ENCODE measurements around the gene TXNDC11. TPM values are rescaled to one million over a fixed set of nuclear protein-coding genes. Genes with fewer than 3 reads are reported as not detected.

Gene TXNDC11
- polyA plus RNA-seq, 1 donor (not counting 4 experiments of a cell fraction or from before 2014, with no cell fraction given): 35.9 TPM

DNA sequence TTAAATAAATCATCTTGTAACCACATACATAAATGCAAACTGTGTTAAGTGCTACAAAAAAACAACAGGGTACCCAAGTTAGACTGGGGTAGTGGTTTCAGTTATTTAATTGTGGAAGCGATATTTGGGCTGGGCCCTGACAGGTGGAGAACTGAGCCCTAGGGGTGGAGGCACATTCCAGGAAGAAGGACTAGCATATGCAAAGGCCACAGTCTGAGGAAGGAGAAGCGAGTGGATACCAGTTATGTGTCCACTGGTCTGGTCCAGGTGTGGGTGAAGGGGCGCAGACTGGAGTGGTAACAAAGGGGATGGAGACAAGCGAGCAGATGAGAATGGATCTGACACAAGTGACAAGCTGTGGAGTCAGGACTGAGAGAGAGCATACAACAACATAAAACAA, 22.9 kb downstream of the TXNDC11 start:
- DNase-seq (ENCODE audit: low read depth, low spot score) (no peak), FAIRE-seq (no peak)
- no peak for TF ChIP-seq EZH2 (IDR thresholded peaks at IDR 0.05; ENCODE audit: low read length)
- TF ChIP-seq, protein P1, sequence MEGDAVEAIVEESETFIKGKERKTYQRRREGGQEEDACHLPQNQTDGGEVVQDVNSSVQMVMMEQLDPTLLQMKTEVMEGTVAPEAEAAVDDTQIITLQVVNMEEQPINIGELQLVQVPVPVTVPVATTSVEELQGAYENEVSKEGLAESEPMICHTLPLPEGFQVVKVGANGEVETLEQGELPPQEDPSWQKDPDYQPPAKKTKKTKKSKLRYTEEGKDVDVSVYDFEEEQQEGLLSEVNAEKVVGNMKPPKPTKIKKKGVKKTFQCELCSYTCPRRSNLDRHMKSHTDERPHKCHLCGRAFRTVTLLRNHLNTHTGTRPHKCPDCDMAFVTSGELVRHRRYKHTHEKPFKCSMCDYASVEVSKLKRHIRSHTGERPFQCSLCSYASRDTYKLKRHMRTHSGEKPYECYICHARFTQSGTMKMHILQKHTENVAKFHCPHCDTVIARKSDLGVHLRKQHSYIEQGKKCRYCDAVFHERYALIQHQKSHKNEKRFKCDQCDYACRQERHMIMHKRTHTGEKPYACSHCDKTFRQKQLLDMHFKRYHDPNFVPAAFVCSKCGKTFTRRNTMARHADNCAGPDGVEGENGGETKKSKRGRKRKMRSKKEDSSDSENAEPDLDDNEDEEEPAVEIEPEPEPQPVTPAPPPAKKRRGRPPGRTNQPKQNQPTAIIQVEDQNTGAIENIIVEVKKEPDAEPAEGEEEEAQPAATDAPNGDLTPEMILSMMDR (optimal IDR thresholded peaks at IDR 0.05 in 1 of 3, IDR thresholded peaks at IDR 0.05 in 1 of 3, conservative IDR thresholded peaks at IDR 0.05 in 1 of 3; ENCODE audit: extremely low read depth in 1 of 3, insufficient read depth in 2 of 3, low read length in 3 of 3): no peak
- Histone ChIP-seq H3K4me1 (ENCODE audit: control insufficient read depth, extremely low read depth, insufficient read depth, low read length) (no peaks in the 10 kb centered on the region), H3K9me3 (ENCODE audit: control insufficient read depth, low read depth, low read length) (no peaks in the 10 kb centered on the region), H3K4me2 (ENCODE audit: control insufficient read depth, extremely low read depth, insufficient read depth, low read depth, low read length) (no peak overlapping the region), H2AFZ (ENCODE audit: control insufficient read depth, low read length) (no peak overlapping the region), H3K36me3 (ENCODE audit: control insufficient read depth in 2 of 2, extremely low read depth in 1 of 2, insufficient read depth in 2 of 2, low read length in 2 of 2) (peaks cover 14 to 21% of the 10 kb centered on the region in 2 experiments), H3K27ac (ENCODE audit: control insufficient read depth, insufficient read depth, low read length) (no peak overlapping the region), H3K9ac (ENCODE audit: control insufficient read depth, extremely low read depth, insufficient read depth, low read length) (no peak overlapping the region), H3K4me3 (ENCODE audit: control insufficient read depth in 2 of 3, extremely low read depth in 1 of 3, insufficient read depth in 2 of 3, low read depth in 1 of 3, low read length in 3 of 3) (no peak overlapping the region), H4K20me1 (ENCODE audit: control insufficient read depth, extremely low read depth, insufficient read depth, low read length) (no peaks in the 10 kb centered on the region), H3K27me3 (ENCODE audit: control insufficient read depth, extremely low read depth, insufficient read depth, low read length) (no peaks in the 10 kb centered on the region), H3K9me1 (ENCODE audit: control insufficient read depth, extremely low read depth, insufficient read depth, low read length) (no peaks in the 10 kb centered on the region), H3K79me2 (ENCODE audit: control insufficient read depth, insufficient read depth, low read length) (no peaks in the 10 kb centered on the region)
- dilution Hi-C loops (cut with MboI; ENCODE audit: extremely low pct_ligation_motif_present, low sequenced_read_pairs): no loop called here

DNA sequence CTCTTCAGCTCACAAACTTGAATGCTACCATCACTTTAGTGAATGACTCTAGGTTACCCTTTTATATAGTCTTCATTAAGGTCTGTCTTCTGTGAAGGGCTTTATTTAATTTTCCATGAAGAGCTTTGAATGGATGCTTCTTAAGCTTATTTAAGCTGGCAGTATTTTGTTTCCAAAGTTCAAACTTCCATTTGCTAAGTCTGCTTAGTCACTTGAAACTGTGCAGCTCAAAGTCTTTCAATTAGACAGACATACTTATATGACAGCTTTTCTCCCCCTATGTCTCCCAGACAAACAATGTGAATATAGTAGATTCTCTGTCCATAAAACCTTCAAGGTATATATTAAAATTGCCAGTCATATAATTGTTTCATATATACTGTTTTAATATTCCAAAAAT, 23.5 kb downstream of the TXNDC11 start:
- DNase-seq (ENCODE audit: low read depth, low spot score) (no peak), FAIRE-seq (no peak)
- TF ChIP-seq, protein P1 (optimal IDR thresholded peaks at IDR 0.05 in 1 of 3, IDR thresholded peaks at IDR 0.05 in 1 of 3, conservative IDR thresholded peaks at IDR 0.05 in 1 of 3; ENCODE audit: extremely low read depth in 1 of 3, insufficient read depth in 2 of 3, low read length in 3 of 3): no peak
- no peak for TF ChIP-seq EZH2 (IDR thresholded peaks at IDR 0.05; ENCODE audit: low read length)
- no peaks in the 10 kb centered on the region for H4K20me1 ChIP-seq (ENCODE audit: control insufficient read depth, extremely low read depth, insufficient read depth, low read length)
- no peak overlapping the region for H3K4me2 ChIP-seq (ENCODE audit: control insufficient read depth, extremely low read depth, insufficient read depth, low read depth, low read length)
- H3K9me3 ChIP-seq (ENCODE audit: control insufficient read depth, low read depth, low read length): no peaks in the 10 kb centered on the region
- no peak overlapping the region for H3K4me3 ChIP-seq (ENCODE audit: control insufficient read depth in 2 of 3, extremely low read depth in 1 of 3, insufficient read depth in 2 of 3, low read depth in 1 of 3, low read length in 3 of 3)
- H3K4me1 ChIP-seq (ENCODE audit: control insufficient read depth, extremely low read depth, insufficient read depth, low read length): no peaks in the 10 kb centered on the region
- no peaks in the 10 kb centered on the region for H3K9me1 ChIP-seq (ENCODE audit: control insufficient read depth, extremely low read depth, insufficient read depth, low read length)
- no peak overlapping the region for H3K27ac ChIP-seq (ENCODE audit: control insufficient read depth, insufficient read depth, low read length)
- dilution Hi-C loops (cut with MboI; ENCODE audit: extremely low pct_ligation_motif_present, low sequenced_read_pairs): no loop called here
- no peaks in the 10 kb centered on the region for H3K27me3 ChIP-seq (ENCODE audit: control insufficient read depth, extremely low read depth, insufficient read depth, low read length)
- H2AFZ ChIP-seq (ENCODE audit: control insufficient read depth, low read length): no peak overlapping the region
- H3K79me2 ChIP-seq (ENCODE audit: control insufficient read depth, insufficient read depth, low read length): no peaks in the 10 kb centered on the region
- H3K36me3 ChIP-seq (ENCODE audit: control insufficient read depth in 2 of 2, extremely low read depth in 1 of 2, insufficient read depth in 2 of 2, low read length in 2 of 2): peaks cover 14 to 21% of the 10 kb centered on the region in 2 experiments
- no peak overlapping the region for H3K9ac ChIP-seq (ENCODE audit: control insufficient read depth, extremely low read depth, insufficient read depth, low read length)
